GM20000 (cell line): ENCODE data around the gene ZPR1.

Source experiments
- DNase-seq: peaks from one replicate; pipeline ENCODE4 v3.0.0; 2012; ENCODE audit warnings: low spot score
- CTCF ChIP-seq: IDR thresholded peaks from 2 replicates; pipeline ENCODE4 v1.5.1; 2012; ENCODE audit warnings: mild to moderate bottlenecking, control low read depth; ENCODE audit errors: extremely low read depth, missing control alignments

The ZPR1 gene

DNA sequence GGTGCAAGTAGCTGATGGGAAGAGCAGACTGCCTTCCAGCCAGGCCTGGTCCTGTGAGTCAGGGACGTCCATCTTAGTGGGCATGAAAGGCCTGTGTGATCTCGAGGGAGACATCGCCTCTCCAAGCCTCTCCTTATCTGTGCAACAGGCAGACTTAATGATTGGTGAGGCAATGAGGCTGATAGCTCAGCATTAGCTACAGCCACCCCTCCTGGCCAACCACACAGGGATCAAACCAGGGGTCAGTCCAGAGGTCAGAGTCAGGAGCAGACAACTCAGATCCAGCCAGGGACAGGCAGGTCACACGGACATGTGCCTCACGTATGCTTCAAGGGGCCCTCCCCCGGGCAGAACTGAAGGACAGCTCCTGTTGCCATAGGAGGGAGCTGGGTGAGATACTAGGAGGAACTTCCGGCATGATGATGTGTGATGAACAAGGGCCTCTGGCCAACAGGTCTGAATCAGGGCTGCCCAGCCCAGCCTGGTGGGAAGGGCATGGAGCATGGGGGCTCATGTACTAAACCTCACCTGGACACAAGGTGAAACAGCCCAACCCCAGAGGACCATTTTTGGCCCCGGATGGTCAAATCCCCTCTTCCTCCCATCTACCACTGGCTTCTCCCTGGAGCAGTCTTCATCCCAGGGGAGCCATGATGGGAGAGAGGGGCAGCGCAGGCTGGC lies 39.1 kb upstream of the ZPR1 start:
- TF ChIP-seq CTCF = no peak
- DNase-seq = no peak

DNA sequence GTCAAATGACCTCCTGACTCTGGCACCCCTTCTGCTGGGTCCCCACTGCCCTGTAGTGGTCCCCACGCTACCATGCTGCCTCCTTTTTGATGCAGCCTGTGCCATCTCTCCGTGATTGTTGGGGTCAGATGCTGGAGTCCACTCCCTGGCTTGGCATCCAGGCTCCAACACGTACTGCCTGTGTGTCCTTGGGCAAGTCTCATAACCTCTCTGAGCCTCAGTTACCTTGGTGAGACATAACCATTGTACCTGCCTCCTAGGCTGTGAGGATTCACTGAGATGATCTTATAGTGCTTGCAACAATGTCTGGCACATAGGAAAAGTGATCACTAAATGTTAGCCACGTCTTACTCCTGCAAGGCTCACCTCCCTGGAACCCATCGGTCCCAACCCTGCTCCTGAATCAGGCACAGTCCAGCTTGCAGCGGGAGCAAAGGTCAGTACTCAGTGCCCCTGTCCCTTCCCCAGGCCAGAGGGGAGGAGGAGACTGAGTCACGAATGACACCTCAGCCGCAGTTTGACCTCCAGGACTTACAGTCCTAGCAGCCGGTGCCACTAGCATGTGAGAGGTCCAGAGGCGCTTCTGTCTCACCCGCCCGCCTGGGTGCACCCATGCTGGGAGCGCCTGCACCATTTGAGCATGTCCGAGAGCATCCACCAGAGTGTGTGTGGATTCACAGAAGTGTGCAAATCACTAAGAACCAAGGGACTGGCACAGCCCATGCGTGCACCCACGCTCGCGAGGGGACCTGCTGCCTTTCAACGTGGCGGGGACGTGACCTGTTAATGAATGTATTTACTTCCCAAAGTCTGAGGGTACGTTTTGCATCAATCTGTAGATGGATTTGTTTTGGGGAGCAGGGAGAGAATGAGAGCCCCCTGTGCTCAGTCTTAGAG lies 38.3 kb upstream of the ZPR1 start:
- TF ChIP-seq CTCF = no peak
- DNase-seq = no peak

GRCh38 chr11:116825434-116825833 lies 37.6 kb upstream of the ZPR1 start:
- DNase-seq = no peak
- no peak for TF ChIP-seq CTCF

GRCh38 chr11:116823031-116823843 lies 35.4 kb upstream of the ZPR1 start, which contains the start of gene APOA4:
Gene APOA4, minus strand, starts transcription at chr11:116823304. Its CDS starts 113 bp downstream, at chr11:116823191.
- no peak for TF ChIP-seq CTCF
- DNase-seq = no peak

DNA sequence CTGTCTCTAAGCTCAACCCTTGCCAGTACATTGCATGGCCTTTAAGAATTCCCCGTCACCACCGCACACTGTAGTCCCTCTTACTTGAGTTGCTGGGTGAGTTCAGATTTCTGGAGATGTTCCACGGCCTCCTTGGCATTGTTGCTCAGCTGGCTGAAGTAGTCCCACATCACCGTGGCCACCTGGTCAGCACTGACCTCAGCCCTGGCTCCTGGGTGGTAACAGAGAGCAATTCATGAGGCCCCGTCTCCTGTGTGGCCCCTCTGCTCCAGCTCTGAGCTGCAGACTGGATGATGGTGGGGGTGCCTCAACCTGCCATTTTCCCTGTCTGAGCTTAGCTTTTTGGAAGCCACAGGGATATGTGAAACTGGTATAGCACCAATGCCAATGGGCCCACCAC lies 34.8 kb upstream of the ZPR1 start:
- no peak for TF ChIP-seq CTCF
- no peak for DNase-seq

GRCh38 chr11:116821050-116821918 lies 33.5 kb upstream of the ZPR1 start:
- TF ChIP-seq CTCF = no peak
- DNase-seq = no peak
